HCT116 (cell line): ENCODE measurements around the gene FAM78B. TPM values are rescaled to one million over a fixed set of nuclear protein-coding genes. Genes with fewer than 3 reads are reported as not detected.

Source experiments
- ATAC-seq: fragments of 200-7000 bp; cut with Tn5 transposase; 2 replicates; pipeline ENCODE4 v1.9.1; 2020; ENCODE audit warnings: mild to moderate bottlenecking, moderate library complexity
- BruUV-seq: library from RNA; stranded (reverse); fragments of 400-500 nt; replicated peaks from 2 replicates; lab custom pipeline; 2021; lab: Mats Ljungman, UMichigan
- CTCF ChIA-PET: fragments of 300-600 bp; sonication (Branson Sonifier 250); formaldehyde crosslinking; loops from one replicate; lab custom pipeline; 2021; ENCODE audit warnings: antibody characterized with exemption; lab: Charles Lee
- POLR2A ChIA-PET: fragments of 300-600, 350-600 bp; sonication (Branson Sonifier 250); formaldehyde crosslinking; loops from one replicate; lab custom pipeline; 2021; ENCODE audit warnings: antibody characterized with exemption; lab: Charles Lee
- RAD21 ChIA-PET, 2 experiments: fragments of 300-600 bp; sonication (Branson Sonifier 250); formaldehyde crosslinking; loops; one replicate each; lab custom pipeline; 2023; ENCODE audit warnings: low total read pairs in 2 of 2; ENCODE audit not compliant: uncharacterized antibody in 2 of 2, unreplicated experiment in 2 of 2, low non-redundant PET in 1 of 2; lab: Charles Lee
- DNase-seq: peaks from one replicate; pipeline ENCODE4 v3.0.0-alpha.2; 2010; ENCODE audit warnings: low read depth, low spot score
- H2AFZ ChIP-seq: fragments of 200-600 bp; shearing (Covaris generic), sonication (generic); 2 replicates; pipeline ENCODE4 v1.6.1; 2017; ENCODE audit warnings: low read depth, mixed run types, mixed read lengths, antibody characterized with exemption, low read length; ENCODE audit not compliant: poor library complexity, severe bottlenecking
- H3K27ac ChIP-seq: 2 replicates; pipeline ENCODE4 v1.5.1; 2012; ENCODE audit warnings: low read depth, low read length
- H3K27me3 ChIP-seq: fragments of 200-600 bp; sonication (generic); 2 replicates; pipeline ENCODE4 v1.6.1; 2016; ENCODE audit warnings: mixed run types, low read length, mixed read lengths; ENCODE audit not compliant: insufficient read depth
- H3K36me3 ChIP-seq, 2 experiments: fragments of 200-500 bp in 1 of 2; fragments of 200-600 bp in 1 of 2; sonication (Bioruptor generic) in 1 of 2; sonication (generic) in 1 of 2; 2 replicates each; pipeline versions ENCODE4 v1.5.1 to v1.6.1; 2014 to 2016; ENCODE audit warnings: low read length in 2 of 2, inconsistent platforms in 1 of 2, mixed read lengths in 1 of 2, mixed run types in 1 of 2; ENCODE audit not compliant: insufficient read depth in 2 of 2, control insufficient read depth in 1 of 2
- H3K4me1 ChIP-seq, 2 experiments: fragments of 200-600 bp in 1 of 2; sonication (generic) in 1 of 2; 2 replicates each; pipeline versions ENCODE4 v1.5.1 to v1.6.1; 2012 to 2017; ENCODE audit warnings: low read length in 2 of 2, inconsistent platforms in 1 of 2, mild to moderate bottlenecking in 1 of 2, mixed read lengths in 1 of 2, mixed run types in 1 of 2, moderate library complexity in 1 of 2; ENCODE audit not compliant: insufficient read depth in 2 of 2, control insufficient read depth in 1 of 2
- H3K4me2 ChIP-seq: fragments of 200-600 bp; sonication (generic); 2 replicates; pipeline ENCODE4 v1.6.1; 2017; ENCODE audit warnings: mixed run types, low read length, mixed read lengths
- H3K4me3 ChIP-seq, 2 experiments: fragments of 200-600 bp in 1 of 2; sonication (generic) in 1 of 2; replicated peaks in 1 of 2; 2 replicates each; pipeline ENCODE4 v1.5.1; 2011 to 2016; ENCODE audit warnings: low read length in 2 of 2, control low read depth in 1 of 2, low read depth in 1 of 2, mild to moderate bottlenecking in 1 of 2, mixed read lengths in 1 of 2, mixed run types in 1 of 2
- H3K79me2 ChIP-seq: fragments of 200-600 bp; sonication (generic); 2 replicates; pipeline ENCODE4 v1.6.1; 2017; ENCODE audit warnings: mild to moderate bottlenecking, mixed run types, low read length, moderate library complexity, mixed read lengths; ENCODE audit not compliant: insufficient read depth
- H3K9ac ChIP-seq: fragments of 200-600 bp; sonication (generic); 2 replicates; pipeline ENCODE4 v1.6.1; 2016; ENCODE audit warnings: low read length, mixed read lengths
- H3K9me2 ChIP-seq: fragments of 200-600 bp; sonication (generic), shearing (Covaris generic); 2 replicates; pipeline ENCODE4 v1.6.1; 2017; ENCODE audit warnings: mixed run types, mild to moderate bottlenecking, moderate library complexity; ENCODE audit not compliant: insufficient read depth
- H3K9me3 ChIP-seq, 2 experiments: fragments of 200-500 bp in 1 of 2; fragments of 200-600 bp in 1 of 2; sonication (Bioruptor generic) in 1 of 2; sonication (generic) in 1 of 2; 2 replicates each; pipeline ENCODE4 v1.6.1; 2014 to 2017; ENCODE audit warnings: low read length in 2 of 2, mixed read lengths in 2 of 2, inconsistent platforms in 1 of 2, low read depth in 1 of 2, mild to moderate bottlenecking in 1 of 2, mixed run types in 1 of 2, moderate library complexity in 1 of 2; ENCODE audit not compliant: control insufficient read depth in 1 of 2, insufficient read depth in 1 of 2
- H4K20me1 ChIP-seq: fragments of 200-600 bp; sonication (generic), shearing (Covaris generic); 2 replicates; pipeline ENCODE4 v1.6.1; 2017; ENCODE audit warnings: mixed run types, mild to moderate bottlenecking, moderate library complexity; ENCODE audit not compliant: insufficient read depth
- CBX3 ChIP-seq: IDR thresholded peaks from 2 replicates; pipeline ENCODE4 v1.6.1; 2012; ENCODE audit warnings: low read depth
- CEBPB ChIP-seq: IDR thresholded peaks from 2 replicates; pipeline ENCODE4 v1.6.1; 2012; ENCODE audit warnings: low read depth
- EGR1 ChIP-seq: IDR thresholded peaks from 2 replicates; pipeline ENCODE4 v1.6.1; 2012; ENCODE audit warnings: low read depth
- ELF1 ChIP-seq: IDR thresholded peaks from 2 replicates; pipeline ENCODE4 v1.6.1; 2012; ENCODE audit warnings: low read depth, borderline replicate concordance
- EZH2 ChIP-seq: fragments of 200-600 bp; sonication (generic); IDR thresholded peaks from 2 replicates; pipeline ENCODE4 v1.6.1; 2017; ENCODE audit warnings: antibody characterized with exemption, mixed run types
- JUND ChIP-seq: IDR thresholded peaks from 2 replicates; pipeline ENCODE4 v1.6.1; 2012
- MAX ChIP-seq: IDR thresholded peaks from 2 replicates; pipeline ENCODE4 v1.6.1; 2012
- POLR2A ChIP-seq: IDR thresholded peaks from 2 replicates; pipeline ENCODE4 v1.7.0; 2011; ENCODE audit warnings: borderline replicate concordance; ENCODE audit not compliant: insufficient read depth, insufficient read length; ENCODE audit errors: extremely low read depth
- POLR2AphosphoS5 ChIP-seq: IDR thresholded peaks from 2 replicates; pipeline ENCODE4 v1.6.1; 2011; ENCODE audit warnings: mild to moderate bottlenecking, low read depth, low read length, moderate library complexity
- RAD21 ChIP-seq: IDR thresholded peaks from 2 replicates; pipeline ENCODE4 v1.6.1; 2012; ENCODE audit warnings: low read depth, mild to moderate bottlenecking
- SIN3A ChIP-seq: IDR thresholded peaks from 2 replicates; pipeline ENCODE4 v1.6.1; 2012; ENCODE audit warnings: low read depth
- SP1 ChIP-seq: IDR thresholded peaks from 2 replicates; pipeline ENCODE4 v1.6.1; 2012; ENCODE audit warnings: low read depth
- SRF ChIP-seq: IDR thresholded peaks from 2 replicates; pipeline ENCODE4 v1.6.1; 2012; ENCODE audit warnings: low read depth
- TCF7L2 ChIP-seq: IDR thresholded peaks from 2 replicates; pipeline ENCODE4 v1.7.0; 2011; ENCODE audit warnings: borderline replicate concordance, inconsistent platforms; ENCODE audit not compliant: insufficient read depth, insufficient read length; ENCODE audit errors: extremely low read depth
- YY1 ChIP-seq: IDR thresholded peaks from 2 replicates; pipeline ENCODE4 v1.6.1; 2011; ENCODE audit warnings: low read length, low read depth, moderate library complexity, mild to moderate bottlenecking; ENCODE audit not compliant: insufficient replicate concordance; ENCODE audit errors: extremely low read depth
- ZBTB33 ChIP-seq: IDR thresholded peaks from 2 replicates; pipeline ENCODE4 v1.6.1; 2011; ENCODE audit warnings: mild to moderate bottlenecking, low read length, moderate library complexity; ENCODE audit not compliant: insufficient replicate concordance; ENCODE audit errors: extremely low read depth
- ZFX ChIP-seq: fragments of 450-650 bp; IDR thresholded peaks from 2 replicates; pipeline ENCODE4 v1.6.1; 2017
- ZNF274 ChIP-seq: fragments of 200-500 bp; sonication (Bioruptor generic); IDR thresholded peaks from 2 replicates; pipeline ENCODE4 v1.6.1; 2014; ENCODE audit warnings: mild to moderate bottlenecking, low read depth, low read length, inconsistent platforms
- intact Hi-C: fragments of 100-400 bp; cut with micrococcal nuclease; formaldehyde crosslinking; loops from 2 replicates; pipeline ENCODE4 v1.10.0; 2022
- total RNA-seq: library from RNA; stranded (reverse); gene quantifications from one replicate; pipeline ENCODE4 v1.2.1, GENCODE V29; 2021; ENCODE audit not compliant: unreplicated experiment
- TF ChIP-seq, protein P1 (sequence below): IDR thresholded peaks from 2 replicates; pipeline ENCODE4 v1.6.1; 2012; ENCODE audit warnings: low read depth
- TF ChIP-seq, protein P2 (sequence below): IDR thresholded peaks from 2 replicates; pipeline ENCODE4 v1.6.1; 2012

Gene FAM78B
- total RNA-seq, 1 experiment from 2014 or later: 1.4 TPM

DNA sequence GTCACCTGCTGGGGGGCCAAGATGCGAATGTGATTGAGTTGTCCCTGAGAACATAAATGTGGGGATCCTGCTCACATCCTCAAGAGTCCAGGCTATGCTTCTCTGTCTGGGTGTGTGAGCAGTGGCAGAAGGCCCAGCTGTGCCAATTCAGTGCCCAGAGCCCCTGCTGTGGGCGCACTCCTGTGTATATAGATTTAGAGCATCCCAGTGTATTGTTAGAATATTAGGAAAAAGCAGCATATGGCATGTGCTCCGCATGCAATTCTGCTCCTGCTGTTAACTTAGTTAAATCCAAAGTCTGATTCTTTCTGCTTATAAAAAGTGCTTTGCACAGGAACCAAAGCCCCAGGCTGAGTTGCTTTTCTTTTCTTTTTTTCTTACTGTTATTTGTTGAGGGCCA lies 37.8 kb downstream of the FAM78B start:
- Histone ChIP-seq H3K27me3 (no peaks in the 10 kb centered on the region), H3K4me3 (no peak overlapping the region), H3K9me3 (no peaks in the 10 kb centered on the region), H3K4me1 (no peaks in the 10 kb centered on the region), H3K9ac (no peak overlapping the region), H3K79me2 (no peaks in the 10 kb centered on the region), H2AFZ (no peak overlapping the region), H3K36me3 (no peaks in the 10 kb centered on the region), H3K27ac (no peak overlapping the region), H3K9me2 (no peaks in the 10 kb centered on the region), H3K4me2 (no peak overlapping the region)
- DNase-seq: no peak
- POLR2A ChIA-PET: no interaction called here
- no peak for ATAC-seq
- BruUV-seq: no TSS peak
- intact Hi-C loops: no loop called here
- CTCF ChIA-PET: no interaction called here
- RAD21 ChIA-PET: no interaction called here
- no peak for TF ChIP-seq SIN3A
- no peak for TF ChIP-seq YY1
- TF ChIP-seq SP1: no peak
- TF ChIP-seq, protein P1, sequence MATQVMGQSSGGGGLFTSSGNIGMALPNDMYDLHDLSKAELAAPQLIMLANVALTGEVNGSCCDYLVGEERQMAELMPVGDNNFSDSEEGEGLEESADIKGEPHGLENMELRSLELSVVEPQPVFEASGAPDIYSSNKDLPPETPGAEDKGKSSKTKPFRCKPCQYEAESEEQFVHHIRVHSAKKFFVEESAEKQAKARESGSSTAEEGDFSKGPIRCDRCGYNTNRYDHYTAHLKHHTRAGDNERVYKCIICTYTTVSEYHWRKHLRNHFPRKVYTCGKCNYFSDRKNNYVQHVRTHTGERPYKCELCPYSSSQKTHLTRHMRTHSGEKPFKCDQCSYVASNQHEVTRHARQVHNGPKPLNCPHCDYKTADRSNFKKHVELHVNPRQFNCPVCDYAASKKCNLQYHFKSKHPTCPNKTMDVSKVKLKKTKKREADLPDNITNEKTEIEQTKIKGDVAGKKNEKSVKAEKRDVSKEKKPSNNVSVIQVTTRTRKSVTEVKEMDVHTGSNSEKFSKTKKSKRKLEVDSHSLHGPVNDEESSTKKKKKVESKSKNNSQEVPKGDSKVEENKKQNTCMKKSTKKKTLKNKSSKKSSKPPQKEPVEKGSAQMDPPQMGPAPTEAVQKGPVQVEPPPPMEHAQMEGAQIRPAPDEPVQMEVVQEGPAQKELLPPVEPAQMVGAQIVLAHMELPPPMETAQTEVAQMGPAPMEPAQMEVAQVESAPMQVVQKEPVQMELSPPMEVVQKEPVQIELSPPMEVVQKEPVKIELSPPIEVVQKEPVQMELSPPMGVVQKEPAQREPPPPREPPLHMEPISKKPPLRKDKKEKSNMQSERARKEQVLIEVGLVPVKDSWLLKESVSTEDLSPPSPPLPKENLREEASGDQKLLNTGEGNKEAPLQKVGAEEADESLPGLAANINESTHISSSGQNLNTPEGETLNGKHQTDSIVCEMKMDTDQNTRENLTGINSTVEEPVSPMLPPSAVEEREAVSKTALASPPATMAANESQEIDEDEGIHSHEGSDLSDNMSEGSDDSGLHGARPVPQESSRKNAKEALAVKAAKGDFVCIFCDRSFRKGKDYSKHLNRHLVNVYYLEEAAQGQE: no peak
- no peak for TF ChIP-seq EGR1
- TF ChIP-seq RAD21: no peak
- no peak for TF ChIP-seq CEBPB
- TF ChIP-seq CBX3: no peak
- no peak for TF ChIP-seq POLR2A
- no peak for TF ChIP-seq MAX
- TF ChIP-seq SRF: no peak
- TF ChIP-seq ZNF274: no peak
- TF ChIP-seq JUND: no peak
- TF ChIP-seq, protein P2, sequence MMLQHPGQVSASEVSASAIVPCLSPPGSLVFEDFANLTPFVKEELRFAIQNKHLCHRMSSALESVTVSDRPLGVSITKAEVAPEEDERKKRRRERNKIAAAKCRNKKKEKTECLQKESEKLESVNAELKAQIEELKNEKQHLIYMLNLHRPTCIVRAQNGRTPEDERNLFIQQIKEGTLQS: no peak
- TF ChIP-seq ZFX: no peak
- TF ChIP-seq EZH2: no peak
- TF ChIP-seq ZBTB33: no peak
- no peak for TF ChIP-seq POLR2AphosphoS5
- TF ChIP-seq ELF1: no peak
- no peak for TF ChIP-seq TCF7L2
- TF ChIP-seq, all 23 proteins: peak for 0
- no peaks in the 10 kb centered on the region for H4K20me1 ChIP-seq
